Measurements from ENCODE around the gene NDUFS8.

DNA sequence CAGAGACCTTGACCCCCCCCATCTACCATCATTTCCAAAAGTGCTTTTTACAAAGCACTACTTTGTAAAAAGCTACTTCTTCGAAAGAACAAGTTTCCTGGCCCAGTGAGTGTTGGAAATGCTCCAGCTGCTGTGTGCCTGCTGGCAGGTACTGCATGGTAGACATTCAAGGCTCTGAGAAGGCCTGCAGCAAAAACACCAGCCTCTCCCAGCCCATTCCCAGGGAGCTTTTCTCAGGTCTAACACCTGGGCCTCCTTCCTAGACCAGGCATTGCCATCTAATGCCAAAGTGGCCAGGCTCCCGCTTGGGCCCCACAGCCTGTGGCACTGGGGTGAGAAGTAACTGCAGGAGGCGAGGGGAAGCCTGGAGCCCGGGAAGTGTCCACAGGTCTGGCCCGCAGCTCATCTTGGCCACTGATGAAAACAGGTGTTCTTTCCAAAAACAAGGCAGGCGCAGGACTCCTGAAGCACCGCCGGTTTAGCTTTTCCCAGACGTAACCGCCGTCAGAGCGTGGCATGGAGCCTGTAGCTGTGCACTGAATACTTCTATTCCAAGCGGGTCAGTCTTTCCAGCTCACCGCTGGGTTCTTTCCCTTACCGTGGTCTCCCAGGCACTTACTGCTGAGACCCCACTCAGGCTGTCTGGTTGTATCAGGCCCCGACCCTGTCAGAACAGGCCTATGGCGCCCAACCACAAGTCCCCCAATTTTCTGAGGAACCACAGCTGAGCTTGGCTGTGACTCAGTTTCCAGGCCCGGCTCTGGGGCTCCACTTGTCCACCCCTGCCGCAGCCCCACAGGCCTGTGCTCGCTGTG, 7.1 kb downstream of the NDUFS8 start:
- TF ChIP-seq, protein P1, sequence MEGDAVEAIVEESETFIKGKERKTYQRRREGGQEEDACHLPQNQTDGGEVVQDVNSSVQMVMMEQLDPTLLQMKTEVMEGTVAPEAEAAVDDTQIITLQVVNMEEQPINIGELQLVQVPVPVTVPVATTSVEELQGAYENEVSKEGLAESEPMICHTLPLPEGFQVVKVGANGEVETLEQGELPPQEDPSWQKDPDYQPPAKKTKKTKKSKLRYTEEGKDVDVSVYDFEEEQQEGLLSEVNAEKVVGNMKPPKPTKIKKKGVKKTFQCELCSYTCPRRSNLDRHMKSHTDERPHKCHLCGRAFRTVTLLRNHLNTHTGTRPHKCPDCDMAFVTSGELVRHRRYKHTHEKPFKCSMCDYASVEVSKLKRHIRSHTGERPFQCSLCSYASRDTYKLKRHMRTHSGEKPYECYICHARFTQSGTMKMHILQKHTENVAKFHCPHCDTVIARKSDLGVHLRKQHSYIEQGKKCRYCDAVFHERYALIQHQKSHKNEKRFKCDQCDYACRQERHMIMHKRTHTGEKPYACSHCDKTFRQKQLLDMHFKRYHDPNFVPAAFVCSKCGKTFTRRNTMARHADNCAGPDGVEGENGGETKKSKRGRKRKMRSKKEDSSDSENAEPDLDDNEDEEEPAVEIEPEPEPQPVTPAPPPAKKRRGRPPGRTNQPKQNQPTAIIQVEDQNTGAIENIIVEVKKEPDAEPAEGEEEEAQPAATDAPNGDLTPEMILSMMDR (IDR thresholded peaks at IDR 0.05), result no peak
- no peak for TF ChIP-seq POLR2A (IDR thresholded peaks at IDR 0.05)
